SIG-M5 (cell line): ENCODE data around the gene DCAF5.
"Not testable (repeated sequence)": the region's sequence is repeated elsewhere in the genome, so short reads cannot be mapped to it uniquely, and the experiment has no call there.

Experiments
- DNase-seq: peaks from one replicate; lab custom pipeline; 2025; lab: John Stamatoyannopoulos, UW

Gene DCAF5

DNA sequence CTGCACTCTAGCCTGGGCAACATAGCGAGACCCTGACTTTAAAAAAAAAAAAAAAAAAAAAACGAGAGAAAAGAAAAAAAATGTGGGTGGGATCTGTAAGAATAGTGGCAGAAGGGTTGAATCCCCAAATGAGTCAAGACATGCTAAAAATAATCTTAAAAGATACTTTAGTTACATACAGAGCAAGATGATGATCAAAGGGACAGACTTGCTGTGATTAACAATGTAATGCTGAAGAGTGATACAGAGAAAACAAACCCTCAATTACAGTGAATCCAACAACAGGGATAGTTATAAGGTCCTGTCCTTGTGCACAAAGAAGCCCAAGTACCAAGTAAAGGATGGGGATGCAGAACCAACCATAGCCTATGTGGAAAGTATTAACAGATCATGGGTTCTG is 80.3 kb downstream of the DCAF5 start:
- no peak for DNase-seq

DNA sequence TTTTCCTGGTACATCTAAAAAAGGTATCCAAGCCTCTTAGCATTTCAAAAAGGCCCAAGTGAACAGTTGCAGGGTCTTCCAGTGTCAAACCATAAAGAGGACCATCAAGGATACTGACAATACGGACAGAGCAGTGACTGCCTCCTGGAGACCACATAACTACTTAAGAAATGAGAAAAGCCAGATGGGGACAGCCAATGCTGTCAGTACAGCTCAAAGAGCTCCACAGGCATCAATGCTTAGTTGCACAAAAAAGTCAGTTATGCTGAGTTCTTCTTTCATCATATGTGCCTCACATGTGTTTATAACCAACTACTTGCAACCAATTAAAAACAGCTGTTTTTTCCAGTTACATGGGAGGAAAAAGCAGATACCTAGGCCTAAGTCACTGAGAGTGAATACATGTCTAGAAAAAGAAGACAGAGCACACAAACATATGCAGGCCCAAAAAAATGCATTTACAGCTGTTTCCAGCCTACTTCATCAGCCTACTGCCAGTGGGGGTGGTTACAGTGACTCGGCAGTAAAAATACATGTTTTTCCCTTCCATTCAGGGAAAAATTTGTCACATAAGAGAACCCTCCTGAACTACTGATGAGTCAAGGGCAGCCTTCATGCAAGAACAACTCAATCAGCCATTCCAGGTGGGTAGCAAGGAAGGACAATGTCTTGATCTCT is 84.0 kb downstream of the DCAF5 start:
- no peak for DNase-seq

DNA sequence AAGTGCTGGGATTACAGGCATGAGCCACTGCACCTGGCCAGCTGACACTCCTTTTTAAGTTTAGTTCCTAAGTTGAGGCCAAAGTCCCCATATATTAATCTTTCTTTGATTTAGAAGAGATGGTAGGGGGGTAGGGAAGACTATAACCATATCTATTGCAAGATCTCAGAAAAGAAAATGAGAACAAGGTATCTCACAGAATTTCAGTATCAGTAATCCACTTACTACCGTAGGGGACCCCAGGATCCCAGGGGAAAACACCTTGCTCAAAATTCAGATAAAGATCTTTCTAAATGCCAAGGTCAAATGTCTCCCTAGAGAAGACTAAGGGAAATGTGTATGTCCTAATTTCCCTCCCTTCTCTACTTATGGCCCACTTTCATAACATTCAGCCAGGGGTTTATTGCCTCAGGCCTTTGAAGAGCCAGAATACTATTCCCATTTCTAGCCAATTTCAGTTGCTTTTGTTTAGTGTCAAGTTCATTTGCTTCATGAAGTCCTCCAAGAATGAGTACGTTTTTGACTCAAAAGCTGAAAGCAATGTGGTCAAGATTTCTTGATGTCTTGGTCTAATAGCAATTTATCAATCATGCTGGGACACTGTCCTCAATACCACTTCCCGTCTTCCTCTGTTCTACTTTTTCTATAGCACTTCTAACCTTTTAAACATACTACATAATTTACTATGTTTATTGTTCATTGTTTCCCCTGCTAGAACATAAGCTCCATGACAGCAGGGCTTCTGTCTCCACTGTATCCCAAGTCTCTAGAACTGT is 86.3 kb downstream of the DCAF5 start:
- DNase-seq = no peak

DNA sequence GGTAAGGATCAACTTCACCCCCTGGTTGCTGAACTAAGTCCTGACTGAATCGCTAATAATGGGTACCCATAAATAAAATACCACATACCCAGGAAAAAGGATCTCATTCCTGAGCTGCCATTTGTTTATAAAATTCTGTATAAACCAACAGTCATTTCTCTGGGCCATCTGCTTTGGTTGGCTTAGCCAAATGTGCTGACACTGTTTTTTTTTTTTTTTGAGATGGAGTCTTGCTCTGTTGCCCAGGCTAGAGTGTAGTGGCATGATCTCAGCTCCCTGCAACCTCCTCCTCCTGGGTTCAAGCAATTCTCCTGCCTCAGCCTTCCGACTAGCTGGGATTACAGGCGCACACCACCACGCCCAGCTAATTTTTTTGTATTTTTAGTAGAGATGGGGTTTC is 87.0 kb downstream of the DCAF5 start:
- not testable (repeated sequence) for DNase-seq

DNA sequence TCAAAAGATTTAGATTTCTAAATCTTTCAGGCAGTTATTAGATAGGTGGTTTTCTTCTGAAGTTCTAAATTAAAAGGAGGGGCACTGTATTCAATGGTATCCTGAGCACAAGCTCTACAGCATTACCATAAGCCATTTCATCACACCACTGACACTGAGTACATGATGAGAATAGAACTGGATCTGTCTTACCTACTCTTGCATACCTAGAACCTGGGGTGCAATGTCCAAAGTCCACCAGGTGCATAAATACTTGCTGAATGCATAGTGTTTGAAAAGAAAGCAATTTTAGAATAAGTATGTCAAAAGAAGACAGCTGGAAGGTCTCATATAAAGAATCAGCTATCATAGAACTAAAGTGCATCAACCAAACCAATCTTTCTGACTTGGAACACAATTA is 88.3 kb downstream of the DCAF5 start:
- no peak for DNase-seq

DNA sequence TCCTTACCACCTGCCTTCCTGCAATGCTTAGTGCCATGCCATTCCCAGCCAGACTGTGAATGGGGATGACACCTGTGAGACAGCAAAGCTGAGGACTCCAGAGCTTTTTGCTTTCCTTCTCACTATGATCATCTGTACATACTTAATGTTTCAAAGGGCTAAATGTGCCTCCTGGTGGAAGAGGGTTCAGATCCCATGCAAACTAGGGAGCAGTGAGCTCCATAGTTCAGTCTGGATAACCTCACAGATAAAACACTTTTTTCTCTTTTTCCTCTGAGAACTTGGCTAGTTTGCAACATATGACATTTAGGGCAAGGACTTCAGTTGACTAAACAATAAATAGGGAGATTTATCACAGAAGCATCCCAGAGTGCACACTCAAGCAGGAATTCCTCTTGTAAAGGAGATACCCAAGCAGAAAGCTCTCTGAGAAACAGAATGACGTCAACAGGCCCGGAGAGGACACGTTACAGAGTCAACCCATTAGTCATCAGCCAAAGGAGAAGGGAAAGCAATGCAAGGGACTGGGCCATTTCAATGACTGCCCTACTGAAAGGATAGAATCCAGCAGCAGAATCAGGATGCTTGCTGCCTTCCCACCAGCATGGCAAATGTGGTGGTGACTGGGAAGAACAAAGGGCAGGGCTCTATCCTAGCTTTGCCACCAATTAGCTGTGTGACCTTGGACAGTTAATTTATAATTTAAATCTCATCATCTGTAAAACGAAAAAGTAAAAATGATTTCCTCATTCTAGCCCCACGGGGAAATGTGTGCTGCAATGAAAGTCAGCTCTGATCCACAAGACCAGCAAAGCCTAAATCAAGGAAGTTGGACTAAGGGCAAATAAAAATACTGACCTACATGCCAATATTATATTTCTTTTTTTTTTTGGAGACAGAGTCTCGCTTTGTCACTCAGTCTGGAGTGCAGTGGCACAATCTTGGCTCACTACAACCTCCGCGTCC is 93.0 kb downstream of the DCAF5 start:
- no peak for DNase-seq

DNA sequence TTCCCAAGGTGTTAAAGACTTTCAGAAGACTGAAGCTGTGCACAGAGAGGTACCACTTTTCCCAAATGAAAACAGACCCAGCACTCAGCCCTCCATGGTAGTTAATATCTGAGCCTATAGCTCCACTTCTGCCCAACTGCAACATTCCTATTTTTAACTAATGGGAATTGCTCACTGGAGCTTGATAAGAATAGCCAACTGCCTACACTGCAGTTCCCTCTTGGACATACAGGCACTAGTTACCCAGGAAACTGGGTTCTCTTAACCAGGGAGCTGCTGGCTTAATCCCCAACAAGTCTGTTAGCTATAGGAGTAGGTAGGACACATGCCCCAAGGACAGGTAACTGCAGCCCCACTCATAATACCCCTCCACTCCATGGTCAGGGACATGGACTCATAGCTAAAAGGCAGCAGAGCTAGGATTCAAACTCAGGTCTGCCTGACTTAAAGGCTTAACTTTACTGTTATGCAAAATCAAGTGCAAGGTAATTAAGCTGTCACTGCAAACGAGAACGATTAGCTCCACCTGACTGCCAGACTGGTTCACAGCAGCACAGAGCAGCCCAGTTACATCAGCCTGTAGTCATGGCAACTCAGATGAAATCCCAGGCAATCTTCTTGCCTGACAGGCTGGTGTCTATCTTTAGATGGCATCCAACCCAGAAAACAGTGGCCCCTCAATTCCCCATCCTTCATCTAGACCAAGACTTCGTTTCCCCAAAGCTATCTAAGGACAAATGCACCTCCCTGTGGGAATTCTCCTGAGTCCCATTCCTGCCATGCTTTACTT is 96.7 kb downstream of the DCAF5 start:
- DNase-seq = no peak

DNA sequence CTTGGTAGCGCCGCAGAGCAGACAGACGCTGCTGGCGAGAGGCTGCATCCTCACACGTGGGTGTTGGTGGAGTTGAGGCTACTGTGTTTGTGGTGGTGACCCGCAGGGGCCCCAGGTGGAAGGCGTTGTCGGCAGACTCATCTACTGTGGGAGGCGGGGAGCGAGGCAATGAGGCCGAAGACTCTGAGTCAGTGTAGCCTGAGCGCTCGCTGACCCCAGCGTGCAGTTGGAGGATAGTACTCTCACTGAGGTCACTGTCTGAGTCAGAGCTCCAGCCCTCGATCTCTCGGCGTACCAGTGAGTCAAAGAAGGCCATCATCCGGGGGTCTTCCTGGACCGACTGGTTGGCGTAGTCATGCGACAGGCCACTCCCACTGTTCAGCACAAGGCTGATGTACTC is 97.8 kb downstream of the DCAF5 start:
- DNase-seq = no peak

DNA sequence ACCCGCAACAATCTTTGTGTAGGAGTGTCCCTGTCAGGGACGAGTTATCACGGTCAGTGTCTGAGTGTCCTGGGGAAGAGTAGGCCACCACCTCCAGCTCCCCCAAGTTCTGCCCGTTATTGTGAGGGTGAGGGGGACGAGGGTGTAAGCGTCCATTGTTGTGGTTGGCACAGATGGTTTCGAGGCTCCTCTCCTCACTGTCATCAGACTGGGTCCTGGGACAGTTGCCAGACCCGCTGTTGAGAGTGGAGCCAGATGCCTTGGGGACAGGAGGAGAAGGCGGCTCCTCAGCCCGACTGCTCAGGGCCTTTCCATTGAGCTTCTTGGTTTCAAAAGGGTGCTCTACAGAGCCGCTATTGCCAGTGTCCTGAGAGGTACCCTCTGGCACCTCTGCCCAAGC is 98.9 kb downstream of the DCAF5 start:
- no peak for DNase-seq

DNA sequence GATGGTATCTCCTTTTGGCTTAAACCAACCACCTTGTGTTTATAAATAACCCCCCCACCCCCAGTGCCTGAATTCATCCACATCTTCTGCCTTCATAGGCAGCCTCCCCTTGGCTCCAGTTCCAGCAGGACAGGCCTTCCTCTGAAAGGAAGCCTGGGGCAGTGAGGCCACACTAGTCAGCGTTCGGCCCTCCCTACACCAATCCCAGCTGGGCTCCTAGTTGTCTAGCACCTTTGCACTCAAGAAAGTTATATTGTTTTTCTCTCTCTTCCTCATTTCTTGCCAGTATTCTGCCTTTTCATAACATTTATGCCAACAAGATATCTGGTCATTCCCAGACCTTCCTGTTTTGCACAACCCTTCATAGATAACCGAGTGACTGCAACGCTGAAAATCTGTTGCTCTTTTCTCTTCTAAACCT is 100.7 kb downstream of the DCAF5 start:
- DNase-seq = no peak

DNA sequence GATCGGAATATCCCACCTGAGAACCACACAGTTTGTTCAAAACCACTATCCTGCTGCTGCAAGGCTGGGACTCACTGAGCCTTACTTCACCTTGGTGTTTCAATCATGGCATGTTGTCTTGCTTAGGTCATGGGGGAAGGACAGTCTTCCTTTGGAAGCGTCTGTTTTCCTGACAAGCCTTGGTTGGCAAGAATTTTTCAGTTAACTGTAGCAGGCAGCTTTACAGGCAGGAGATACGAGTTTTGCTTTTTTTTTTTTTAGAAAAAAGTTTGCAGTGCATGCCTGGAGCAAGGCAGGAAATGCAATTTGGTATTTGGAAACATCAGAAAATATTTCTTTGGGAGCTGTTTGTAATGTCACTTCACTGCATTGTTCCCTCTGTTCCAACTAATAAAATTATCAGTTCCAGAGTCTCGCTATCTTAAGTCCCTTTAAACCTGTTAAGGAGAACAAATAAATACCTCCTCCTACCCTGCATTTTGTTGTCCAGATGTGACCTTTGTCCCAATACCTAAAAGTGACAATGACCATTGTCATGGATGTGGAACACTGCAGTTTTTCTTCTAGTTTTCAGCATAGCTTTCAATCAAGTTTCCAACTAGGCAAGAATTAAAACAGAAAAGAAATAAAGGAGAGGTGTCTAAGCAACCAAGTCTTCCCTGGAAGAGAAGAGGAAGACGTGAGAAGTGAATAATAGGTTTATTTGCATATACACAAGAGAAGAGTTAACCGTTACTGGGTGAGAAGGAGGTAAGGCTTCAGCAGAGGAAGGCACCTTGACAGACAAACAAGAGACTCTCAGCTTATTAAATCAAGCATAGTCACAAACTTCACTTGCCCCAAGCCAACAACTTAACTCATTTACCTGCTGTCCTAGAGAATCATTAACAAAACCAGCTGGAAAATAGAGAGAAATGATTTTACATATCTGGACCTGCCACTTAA is 102.4 kb downstream of the DCAF5 start:
- no peak for DNase-seq

DNA sequence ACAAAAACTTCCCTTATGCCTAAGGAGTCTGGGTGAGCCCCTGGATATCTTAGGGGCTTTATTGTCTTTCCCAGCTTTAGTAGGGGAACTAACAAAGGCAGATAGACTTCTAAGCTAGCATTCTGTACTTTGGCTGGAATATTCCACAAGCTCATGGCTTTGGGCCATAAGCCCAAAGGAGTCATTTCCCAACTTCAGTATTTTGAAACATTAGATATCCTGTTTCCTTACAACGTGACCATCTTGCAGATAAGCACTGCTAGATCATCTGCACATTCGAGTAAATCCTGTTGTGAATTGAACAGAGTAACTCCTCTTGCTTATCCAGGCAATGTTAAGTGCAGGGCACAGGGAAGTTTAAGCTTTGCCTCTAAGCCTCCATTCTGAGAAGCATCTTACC is 103.2 kb downstream of the DCAF5 start:
- no peak for DNase-seq

DNA sequence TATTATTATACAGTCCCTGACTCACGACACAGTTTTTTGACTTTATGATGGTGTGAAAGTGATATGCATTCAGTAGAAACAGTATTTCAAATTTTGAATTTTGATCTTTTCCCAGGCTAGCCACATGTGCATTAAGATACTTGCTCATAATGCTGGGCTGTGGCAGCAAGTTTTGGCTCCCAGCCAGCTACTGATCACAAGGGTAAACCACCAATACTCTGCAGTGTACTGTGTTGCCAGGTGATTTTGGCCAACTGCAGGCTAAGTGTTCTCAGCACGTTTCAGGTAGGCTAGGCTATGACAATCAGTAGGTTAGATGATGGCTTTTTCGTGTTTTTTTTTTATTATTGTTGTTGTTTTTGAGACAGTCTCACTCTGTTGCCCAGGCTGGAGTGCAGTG is 104.5 kb downstream of the DCAF5 start:
- DNase-seq = no peak

DNA sequence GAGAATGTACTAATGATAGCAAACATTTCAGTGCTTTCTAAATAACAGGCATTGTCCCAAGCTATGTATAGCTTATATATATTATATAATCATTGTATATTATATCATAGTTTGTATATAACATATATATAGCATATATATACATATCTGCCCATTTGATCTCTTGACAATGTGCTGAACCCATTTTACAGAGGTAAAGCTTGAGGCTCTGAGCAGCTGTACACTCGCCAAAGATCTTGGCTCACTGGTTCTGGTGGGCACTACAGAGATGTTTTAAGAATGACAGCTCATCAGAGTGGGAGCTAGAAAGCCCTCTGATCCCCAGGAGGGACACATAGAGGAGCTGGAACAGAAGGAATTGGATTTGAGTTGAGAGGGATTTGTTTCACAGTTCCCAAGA is 105.7 kb downstream of the DCAF5 start:
- DNase-seq = no peak

DNA sequence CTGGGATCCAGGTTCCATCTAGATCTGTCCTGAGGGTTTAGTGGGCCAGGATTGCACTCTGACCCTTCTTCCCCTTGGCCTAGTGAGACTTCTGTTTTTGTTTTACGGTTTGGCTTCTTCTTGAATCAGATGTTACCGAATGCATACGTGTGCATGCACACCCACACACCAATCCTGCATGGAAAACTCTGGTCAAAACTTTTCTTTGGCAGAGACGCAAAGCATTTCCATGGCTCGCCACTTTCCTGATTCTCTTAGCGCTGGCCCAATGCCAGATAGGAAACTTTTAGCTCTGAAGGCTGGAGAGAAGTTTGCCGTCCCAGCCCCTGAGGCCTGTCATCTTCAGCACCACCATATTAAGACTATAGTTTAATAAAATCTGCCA is 106.5 kb downstream of the DCAF5 start:
- DNase-seq = no peak

DNA sequence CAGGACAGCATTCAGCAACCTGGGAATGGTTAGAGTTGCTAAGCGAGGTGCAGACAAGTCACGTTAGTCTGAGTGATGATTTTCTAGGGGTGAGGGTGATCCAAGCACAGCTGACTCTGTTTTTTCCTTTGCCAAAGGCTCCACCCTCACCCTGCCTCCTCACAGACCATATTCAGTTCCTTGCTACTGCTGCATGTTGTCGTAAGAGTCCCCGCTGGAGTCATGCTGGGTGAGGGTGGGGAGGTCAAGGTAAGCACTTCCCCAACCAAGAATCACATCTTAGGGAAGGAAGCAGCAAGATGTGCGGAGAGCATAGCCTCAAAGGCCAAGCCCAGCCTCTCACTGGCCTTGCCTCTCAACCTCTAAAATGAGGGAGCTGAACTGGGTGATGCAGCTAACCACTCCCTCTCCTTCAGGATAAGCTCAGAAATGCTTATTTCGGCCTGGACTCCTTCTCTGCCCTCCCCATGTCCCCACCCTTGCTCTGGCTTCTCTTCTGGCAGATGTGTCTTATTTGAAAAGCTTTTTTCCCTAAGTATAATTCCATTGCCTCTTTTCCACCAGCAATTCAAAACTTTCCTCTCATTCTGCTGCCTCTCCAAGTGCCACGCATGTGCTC is 107.0 kb downstream of the DCAF5 start:
- DNase-seq = no peak

DNA sequence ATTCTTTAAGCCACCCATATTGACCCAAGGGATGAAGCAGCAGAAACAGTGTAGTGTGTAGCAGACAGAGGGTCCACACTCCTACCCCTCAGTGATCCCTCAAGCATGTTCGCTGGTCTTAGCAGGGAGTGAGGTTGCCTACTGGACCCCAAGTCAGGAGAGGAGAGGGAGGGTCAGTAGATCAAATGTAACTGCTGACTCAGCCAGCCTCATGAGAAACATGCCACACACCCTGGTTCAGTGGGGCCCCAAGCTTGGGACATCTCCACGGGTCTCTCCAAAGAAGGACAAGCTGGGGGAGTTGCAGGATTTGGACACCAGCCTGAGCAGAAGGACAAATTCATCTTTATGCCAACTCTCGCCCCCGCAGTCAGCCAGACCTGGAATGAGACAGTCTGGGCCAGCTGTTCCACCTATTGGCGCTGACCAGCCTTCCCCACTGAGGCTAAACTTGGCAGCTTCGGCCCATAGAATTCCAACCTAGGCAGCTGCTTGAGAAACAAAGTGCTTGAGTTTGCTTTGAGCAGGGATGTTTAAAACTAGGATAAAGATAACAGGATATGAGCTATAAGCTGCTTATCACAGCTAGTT is 107.9 kb downstream of the DCAF5 start:
- no peak for DNase-seq

DNA sequence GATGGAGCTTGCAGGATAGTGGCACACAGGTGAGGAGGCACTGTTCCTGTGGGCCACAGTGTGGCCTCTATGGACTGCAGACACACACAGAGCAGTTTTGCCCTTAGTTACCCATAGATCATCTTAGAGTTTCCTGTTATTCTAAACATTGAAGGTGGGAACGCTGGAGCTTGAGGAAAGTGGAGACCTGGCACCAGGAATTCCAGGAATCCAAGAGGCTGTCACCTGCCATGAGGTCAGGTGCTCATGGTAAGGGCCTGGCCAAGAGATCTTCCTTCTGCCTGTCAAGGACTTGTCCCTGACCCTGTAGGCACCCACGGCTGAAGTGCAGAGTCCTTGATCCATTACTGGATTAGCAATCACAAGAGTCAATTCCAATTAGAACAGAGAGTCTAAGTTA is 108.6 kb downstream of the DCAF5 start:
- no peak for DNase-seq

DNA sequence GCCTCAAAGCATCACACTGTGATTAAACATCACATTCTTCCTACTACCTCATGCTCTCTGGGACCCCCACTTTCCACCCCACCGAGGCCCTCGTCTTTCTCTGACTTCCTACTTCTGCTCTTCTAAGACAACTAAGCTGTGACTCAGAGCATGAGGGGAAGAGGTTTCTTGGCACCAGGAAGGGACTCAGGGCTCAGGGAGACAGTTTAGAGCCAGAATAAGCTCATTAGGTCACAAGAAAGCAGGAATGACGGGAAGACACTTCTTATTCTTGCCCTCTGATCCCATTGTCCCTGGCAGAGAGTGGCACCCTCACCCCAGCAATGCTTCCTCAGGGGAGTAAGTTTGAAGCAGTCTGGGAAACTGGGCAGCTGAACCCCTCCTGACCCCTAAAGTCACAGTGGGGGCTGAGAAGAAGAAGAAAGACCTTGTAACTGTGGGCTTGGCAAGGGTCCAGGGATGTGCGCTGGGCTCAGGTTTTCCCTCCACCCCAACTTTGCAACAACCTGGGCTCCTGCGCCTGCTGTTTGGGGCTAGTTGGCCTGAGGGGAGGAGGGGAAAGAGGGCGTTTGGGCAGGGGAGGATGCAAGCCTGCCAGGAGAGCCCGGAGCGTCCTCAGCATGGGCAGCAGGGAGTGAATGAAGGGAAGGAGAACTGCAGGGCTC is 109.2 kb downstream of the DCAF5 start:
- peak; percentile 28 for DNase-seq
